Daoy (cell line): ENCODE results near the gene MTLN. TPM values are rescaled to one million over a fixed set of nuclear protein-coding genes. Genes with fewer than 3 reads are reported as not detected.
A peak's percentile ranks its signal among the peaks of the same experiment; 100 is the strongest.
"Not testable (repeated sequence)": the region's sequence is repeated elsewhere in the genome, so short reads cannot be mapped to it uniquely, and the experiment has no call there.

Experiments
- DNase-seq: peaks from one replicate; pipeline ENCODE4 v3.0.0-alpha.2; 2015; ENCODE audit warnings: low read depth
- total RNA-seq: library from RNA; depleted of rRNA; stranded (reverse); fragments of >200 nt; shearing (Covaris generic); gene quantifications from 2 replicates; pipeline ENCODE4 v1.2.3, GENCODE V29; 2014; rRNA removed

MTLN gene
- total RNA-seq, 1 experiment from 2014 or later, result 131 TPM

- DNase-seq, result peak; percentile 85
These were observed 7.7 kb downstream of the MTLN start, which contains the start of gene NPHP1 for GRCh38 chr2:110204408-110205385. TSS of gene NPHP1 (minus strand) at chr2:110205013. CDS start at chr2:110204968, 45 bp downstream.

- DNase-seq, result no peak
These were observed 14.3 kb downstream of the MTLN start for GRCh38 chr2:110198016-110198415.

- DNase-seq, result no peak
These were observed 14.9 kb downstream of the MTLN start for GRCh38 chr2:110197452-110197851.

DNA sequence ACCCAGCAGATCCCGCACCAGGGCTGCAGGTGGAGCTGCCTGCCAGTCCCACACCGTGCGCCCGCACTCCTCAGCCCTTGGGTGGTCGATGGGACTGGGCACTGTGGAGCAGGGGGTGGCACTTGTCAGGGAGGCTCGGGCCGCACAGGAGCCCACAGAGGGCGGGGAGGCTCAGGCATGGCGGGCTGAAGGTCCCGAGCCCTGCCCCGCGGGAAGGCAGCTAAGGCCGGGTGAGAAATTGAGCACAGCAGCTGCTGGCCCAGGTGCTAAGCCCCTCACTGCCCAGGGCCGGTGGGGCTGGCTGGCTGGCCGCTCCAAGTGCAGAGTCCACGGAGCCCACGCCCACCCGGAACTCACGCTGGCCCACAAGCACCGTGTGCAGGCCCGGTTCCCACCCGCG is 22.2 kb downstream of the MTLN start:
- DNase-seq, result not testable (repeated sequence)

GRCh38 chr2:110182449-110182848 is 29.9 kb downstream of the MTLN start:
- DNase-seq, result no peak

DNA sequence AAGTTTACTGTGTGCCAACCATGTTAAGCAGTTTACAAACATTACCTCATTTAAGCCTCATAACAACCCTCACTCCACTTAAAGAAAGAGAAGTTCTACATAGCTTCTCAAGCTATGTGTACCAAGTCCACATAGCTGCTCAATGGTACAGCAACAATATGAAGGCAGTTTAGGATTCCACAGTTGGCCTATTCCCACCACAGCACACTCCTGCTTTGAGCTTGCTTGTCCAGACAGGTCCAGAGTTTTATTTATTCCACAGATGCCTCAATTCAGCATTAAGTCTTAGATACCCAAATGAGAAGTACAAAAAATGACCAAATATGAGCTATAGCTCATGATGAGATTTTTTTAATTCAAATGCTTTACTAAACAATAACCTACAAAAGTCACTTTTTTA is 32.3 kb downstream of the MTLN start:
- no peak for DNase-seq

GRCh38 chr2:110173523-110173922 is 38.8 kb downstream of the MTLN start:
- peak; percentile 25 for DNase-seq

DNA sequence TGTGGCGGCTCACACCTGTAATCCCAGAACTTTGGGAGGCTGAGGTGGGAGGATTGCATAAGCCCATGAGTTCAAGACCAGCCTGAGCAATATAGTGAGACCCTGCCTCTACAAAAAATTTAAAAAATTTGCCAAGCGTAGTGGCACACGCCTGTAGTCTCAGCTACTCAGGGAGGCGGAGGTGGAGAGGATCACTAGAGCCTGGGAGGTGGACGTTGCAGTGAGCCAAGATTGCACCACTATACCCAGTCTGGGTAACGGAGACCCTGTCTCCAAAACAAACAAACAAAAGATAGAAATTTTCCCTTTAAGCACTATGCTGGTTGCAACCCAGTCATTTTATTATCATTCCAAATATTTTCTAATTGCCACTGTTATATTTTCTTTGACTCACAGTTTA is 39.8 kb downstream of the MTLN start:
- no peak for DNase-seq

- DNase-seq, result no peak
These were observed 42.2 kb downstream of the MTLN start for GRCh38 chr2:110170102-110170501.

DNA sequence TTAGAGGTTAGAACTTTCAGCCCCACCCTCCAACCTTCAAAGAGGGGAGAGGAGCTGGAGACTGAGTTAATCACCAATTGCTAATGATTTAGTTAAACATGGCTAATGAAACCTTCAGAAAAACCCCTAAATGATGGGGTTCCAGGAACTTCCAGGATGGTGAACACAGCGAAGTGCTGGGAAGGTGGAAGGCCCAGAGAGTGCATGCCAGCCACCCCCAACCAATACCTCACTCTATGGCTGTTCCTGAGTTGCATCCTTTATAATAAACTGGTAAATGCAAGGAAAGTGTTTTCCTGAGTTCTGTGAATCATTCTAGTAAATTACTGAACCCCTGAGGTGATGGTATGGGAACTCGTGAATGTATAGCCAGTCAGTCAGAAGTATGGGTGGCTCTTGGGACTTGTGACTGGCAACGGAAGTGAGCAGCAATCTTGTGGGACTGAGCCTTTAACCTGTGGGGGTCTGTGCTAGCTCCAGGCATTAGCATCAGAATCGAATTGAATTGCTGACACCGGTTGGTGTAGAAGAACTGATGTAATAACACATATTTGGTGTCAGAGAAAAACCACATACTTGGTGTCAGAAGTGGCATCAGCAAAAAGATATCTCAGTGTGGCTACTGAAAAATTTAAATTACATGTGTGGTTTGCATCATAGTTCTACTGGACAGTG is 44.9 kb downstream of the MTLN start:
- DNase-seq, result peak; percentile 23

DNA sequence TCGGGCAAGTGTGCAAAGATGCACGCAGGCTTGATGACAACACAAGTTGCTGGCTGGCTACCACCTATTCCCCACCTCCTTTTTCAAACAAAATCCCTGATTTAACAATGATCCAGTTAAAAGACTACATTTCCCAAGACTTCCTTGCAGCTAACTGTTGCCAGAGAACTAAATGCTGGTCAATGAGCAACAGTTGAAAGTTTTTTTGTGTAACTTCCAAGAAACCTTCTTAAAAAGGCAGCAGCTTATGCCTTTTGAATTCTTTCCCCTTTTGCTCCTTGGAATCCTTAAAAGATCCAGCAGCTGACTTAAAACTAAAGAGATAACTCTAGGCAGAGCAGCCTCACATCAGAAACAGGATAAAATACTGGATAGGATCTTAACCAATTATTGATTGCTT is 46.1 kb downstream of the MTLN start:
- DNase-seq, result no peak

Other genes starting within 250 kb of the MTLN start
- gene MALL, start 96.7 kb downstream of the MTLN start, total RNA-seq, result 0.34 TPM in 1 of 2 replicates, not detected in the other
- gene NPHP1, start 7.5 kb downstream of the MTLN start, total RNA-seq, result 4.8 and 7.5 TPM in 2 replicates